ENCODE results near the gene UMAD1. TPM values are rescaled to one million over a fixed set of nuclear protein-coding genes. Genes with fewer than 3 reads are reported as not detected.

The UMAD1 gene
- total RNA-seq, 1 donor = 24.9 TPM

DNA sequence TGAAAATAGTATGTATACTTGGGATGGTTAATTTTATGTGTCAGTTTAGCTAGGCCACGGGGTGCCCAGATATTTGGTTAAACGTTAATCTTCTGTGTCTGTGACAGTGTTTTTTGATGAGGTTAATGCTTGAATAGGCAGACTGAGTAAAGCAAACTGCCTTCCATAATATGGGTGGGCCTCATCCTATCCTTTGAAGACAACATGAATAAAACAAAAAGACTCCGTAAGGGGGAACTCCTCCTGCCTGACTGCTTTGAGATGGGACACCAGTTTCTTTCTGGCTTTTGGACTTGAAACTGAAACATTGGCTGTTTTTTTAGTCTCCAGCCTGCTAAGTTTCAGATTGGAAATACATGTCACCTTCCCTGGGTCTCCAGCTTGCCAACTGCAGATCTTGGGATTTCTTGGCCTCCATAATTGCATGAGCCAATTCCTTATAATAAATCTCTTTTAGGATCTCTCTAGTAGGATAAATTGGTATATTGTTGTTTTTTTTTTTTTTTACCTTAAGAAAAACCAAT lies 268.1 kb downstream of the UMAD1 start:
- no peak for DNase-seq (ENCODE audit: low read depth)
- no peak overlapping the region for H3K4me3 ChIP-seq (ENCODE audit: low read depth, low read length)
- TF ChIP-seq CTCF (IDR thresholded peaks at IDR 0.05; ENCODE audit: insufficient read depth, low read length) = no peak

- DNase-seq (ENCODE audit: low read depth) = peak; percentile 61
- no peak overlapping the region for H3K4me3 ChIP-seq (ENCODE audit: low read depth, low read length)
- no peak for TF ChIP-seq CTCF (IDR thresholded peaks at IDR 0.05; ENCODE audit: insufficient read depth, low read length)
Measured at GRCh38 chr7:7909376-7909775, 268.8 kb downstream of the UMAD1 start.

DNA sequence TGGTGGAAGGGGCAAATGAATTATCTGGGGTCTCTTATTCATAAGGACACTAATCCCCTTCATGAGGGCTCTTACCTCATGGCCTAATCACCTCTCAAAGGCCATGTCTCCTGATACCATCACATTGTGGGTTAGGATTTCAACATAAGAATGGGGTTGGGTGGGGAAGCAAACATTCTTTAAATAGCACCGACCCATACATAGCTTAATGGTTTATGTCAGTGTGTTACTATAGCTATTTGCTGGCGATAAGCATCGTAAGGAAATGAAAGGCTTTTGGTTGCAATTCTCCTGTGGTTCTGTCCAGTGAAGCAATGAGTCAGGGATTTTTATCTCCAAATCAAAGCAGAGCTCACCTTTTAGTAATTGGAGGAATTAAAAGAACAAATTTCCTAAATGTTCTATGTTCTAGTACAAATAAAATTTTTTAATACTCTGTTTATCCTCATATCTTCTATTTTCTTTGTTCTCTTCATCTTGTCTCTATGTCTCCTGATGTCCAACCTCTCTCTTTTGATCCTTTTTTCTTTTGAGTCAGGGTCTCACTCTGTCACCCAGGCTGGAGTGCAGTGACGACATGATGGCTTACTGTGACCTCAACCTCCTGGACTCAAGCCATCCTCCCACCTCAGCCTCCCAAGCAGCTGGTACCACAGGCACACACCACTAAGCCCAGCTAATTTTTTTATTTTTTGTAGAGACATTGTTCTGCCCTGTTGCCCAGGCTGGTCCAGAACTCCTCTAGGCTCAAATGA lies 271.0 kb downstream of the UMAD1 start:
- peak; percentile 83 for DNase-seq (ENCODE audit: low read depth)
- no peak for TF ChIP-seq CTCF (IDR thresholded peaks at IDR 0.05; ENCODE audit: insufficient read depth, low read length)
- no peak overlapping the region for H3K4me3 ChIP-seq (ENCODE audit: low read depth, low read length)

- no peak overlapping the region for H3K4me3 ChIP-seq (ENCODE audit: low read depth, low read length)
- no peak for TF ChIP-seq CTCF (IDR thresholded peaks at IDR 0.05; ENCODE audit: insufficient read depth, low read length)
- no peak for DNase-seq (ENCODE audit: low read depth)
Measured at GRCh38 chr7:7912937-7913336, 272.4 kb downstream of the UMAD1 start.

- TF ChIP-seq CTCF (IDR thresholded peaks at IDR 0.05; ENCODE audit: insufficient read depth, low read length) = no peak
- no peak for DNase-seq (ENCODE audit: low read depth)
- H3K4me3 ChIP-seq (ENCODE audit: low read depth, low read length) = no peak overlapping the region
Measured at GRCh38 chr7:7913504-7913903, 273.0 kb downstream of the UMAD1 start.

DNA sequence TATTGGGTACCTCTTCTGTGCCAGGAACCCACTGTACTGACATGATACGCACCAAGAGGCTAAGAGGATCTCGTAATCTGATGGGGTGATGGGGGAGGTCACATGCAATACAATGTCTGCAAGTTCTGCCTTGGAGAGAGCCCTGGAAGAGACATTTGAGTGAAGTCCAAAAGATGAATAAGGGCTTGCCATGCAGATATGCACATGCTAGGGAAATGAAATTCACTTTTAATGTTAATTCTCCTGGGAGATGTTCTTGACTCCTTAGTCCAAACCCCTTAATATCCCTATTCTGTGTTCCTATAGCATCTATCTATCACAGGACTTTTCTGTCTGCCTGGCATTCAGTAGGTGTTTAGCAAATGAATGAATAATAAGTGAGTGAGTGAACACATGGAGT lies 274.0 kb downstream of the UMAD1 start:
- no peak for DNase-seq (ENCODE audit: low read depth)
- TF ChIP-seq CTCF (IDR thresholded peaks at IDR 0.05; ENCODE audit: insufficient read depth, low read length) = no peak
- no peak overlapping the region for H3K4me3 ChIP-seq (ENCODE audit: low read depth, low read length)
